Activated CD8-positive, alpha-beta memory T cell treated with anti-CD3 and anti-CD28 coated beads, Interleukin-2, amount 50 U/mL, for 24 hours (primary cell): Measurements from ENCODE around the gene MPZL2.
"Not testable (repeated sequence)": the region's sequence is repeated elsewhere in the genome, so short reads cannot be mapped to it uniquely, and the experiment has no call there.

Experiments
- DNase-seq: peaks from one replicate; pipeline ENCODE4 v3.0.0-alpha.2; 2020; ENCODE audit errors: extremely low read depth

MPZL2 gene

GRCh38 chr11:118263695-118264568 is at the start of gene MPZL2:
TSS of gene MPZL2 (minus strand) at chr11:118264297. CDS start at chr11:118264153, 144 bp downstream.
- DNase-seq, result no peak

GRCh38 chr11:118313242-118313641 is 49.1 kb upstream of the MPZL2 start:
- DNase-seq, result no peak

GRCh38 chr11:118312328-118312727 is 48.2 kb upstream of the MPZL2 start:
- DNase-seq, result no peak

- DNase-seq, result no peak
Measured at GRCh38 chr11:118311518-118311917, 47.4 kb upstream of the MPZL2 start.

- no peak for DNase-seq
Measured at GRCh38 chr11:118310781-118311485, 46.8 kb upstream of the MPZL2 start.

GRCh38 chr11:118310271-118310670 is 46.2 kb upstream of the MPZL2 start:
- no peak for DNase-seq

- DNase-seq, result not testable (repeated sequence)
Measured at GRCh38 chr11:118308995-118309528, 45.0 kb upstream of the MPZL2 start.

GRCh38 chr11:118306556-118306955 is 42.5 kb upstream of the MPZL2 start:
- no peak for DNase-seq

- DNase-seq, result no peak
Measured at GRCh38 chr11:118305726-118306125, 41.6 kb upstream of the MPZL2 start.

GRCh38 chr11:118304568-118305248 is 40.6 kb upstream of the MPZL2 start, which contains the start of gene CD3E:
TSS of gene CD3E (plus strand) at chr11:118304730. CDS start at chr11:118304953, 223 bp downstream.
- DNase-seq, result no peak

- DNase-seq, result no peak
Measured at GRCh38 chr11:118304227-118304567, 40.1 kb upstream of the MPZL2 start.

- no peak for DNase-seq
Measured at GRCh38 chr11:118301600-118302195, 37.6 kb upstream of the MPZL2 start.

- no peak for DNase-seq
Measured at GRCh38 chr11:118295815-118296454, 31.8 kb upstream of the MPZL2 start.

- DNase-seq, result no peak
Measured at GRCh38 chr11:118295199-118295598, 31.1 kb upstream of the MPZL2 start.

GRCh38 chr11:118294053-118294452 is 30.0 kb upstream of the MPZL2 start:
- no peak for DNase-seq

GRCh38 chr11:118291477-118292135 is 27.5 kb upstream of the MPZL2 start:
- no peak for DNase-seq

GRCh38 chr11:118290923-118291322 is 26.8 kb upstream of the MPZL2 start:
- DNase-seq, result no peak

GRCh38 chr11:118289401-118289800 is 25.3 kb upstream of the MPZL2 start:
- DNase-seq, result no peak

- no peak for DNase-seq
Measured at GRCh38 chr11:118287006-118287405, 22.9 kb upstream of the MPZL2 start.

GRCh38 chr11:118286545-118286944 is 22.4 kb upstream of the MPZL2 start:
- DNase-seq, result no peak
